MM.1S (cell line): ENCODE results near the gene NME3.

ENCODE experiments used
- DNase-seq: peaks from one replicate; pipeline ENCODE4 v3.0.0-alpha.2; 2015
- H2AFZ ChIP-seq: fragments of 300-600 bp; sonication (generic); 2 replicates; pipeline ENCODE4 v1.6.0; 2016; ENCODE audit warnings: antibody characterized with exemption, low read length
- H3F3A ChIP-seq: fragments of 300-600 bp; sonication (generic); 2 replicates; pipeline ENCODE4 v1.6.1; 2016; ENCODE audit warnings: mild to moderate bottlenecking, antibody characterized with exemption, low read length, moderate library complexity, mixed read lengths; ENCODE audit not compliant: insufficient read depth
- H3K27ac ChIP-seq: fragments of 300-600 bp; sonication (generic); 2 replicates; pipeline ENCODE4 v1.5.1; 2016; ENCODE audit warnings: mild to moderate bottlenecking, low read length
- H3K27me3 ChIP-seq: fragments of 300-600 bp; sonication (generic); replicated peaks from 2 replicates; pipeline ENCODE4 v1.6.0; 2016; ENCODE audit warnings: low read length; ENCODE audit not compliant: insufficient read depth
- H3K36me3 ChIP-seq: fragments of 300-600 bp; sonication (generic); replicated peaks from 2 replicates; pipeline ENCODE4 v1.6.1; 2016; ENCODE audit warnings: mild to moderate bottlenecking, low read length, mixed read lengths; ENCODE audit not compliant: insufficient read depth
- H3K4me1 ChIP-seq: fragments of 300-600 bp; sonication (generic); 2 replicates; pipeline ENCODE4 v1.6.1; 2016; ENCODE audit warnings: low read length, mixed read lengths
- H3K4me2 ChIP-seq: fragments of 300-600 bp; sonication (generic); 2 replicates; pipeline ENCODE4 v1.6.0; 2016; ENCODE audit warnings: low read depth, low read length
- H3K4me3 ChIP-seq: fragments of 300-600 bp; sonication (generic); 2 replicates; pipeline ENCODE4 v1.5.1; 2016; ENCODE audit warnings: low read length, mixed read lengths
- H3K79me2 ChIP-seq: fragments of 300-600 bp; sonication (generic); 2 replicates; pipeline ENCODE4 v1.6.1; 2016; ENCODE audit warnings: mixed run types, low read length, mixed read lengths
- H3K9ac ChIP-seq: fragments of 300-600 bp; sonication (generic); 2 replicates; pipeline ENCODE4 v1.6.1; 2016; ENCODE audit warnings: low read length, mixed read lengths
- H3K9me2 ChIP-seq: fragments of 300-600 bp; sonication (generic); replicated peaks from 2 replicates; pipeline ENCODE4 v1.6.1; 2016; ENCODE audit warnings: mild to moderate bottlenecking, low read length, mixed read lengths; ENCODE audit not compliant: insufficient read depth
- H3K9me3 ChIP-seq: fragments of 300-600 bp; sonication (generic); replicated peaks from 2 replicates; pipeline ENCODE4 v1.6.1; 2016; ENCODE audit warnings: mild to moderate bottlenecking, low read length, mixed read lengths; ENCODE audit not compliant: insufficient read depth
- H4K20me1 ChIP-seq: fragments of 300-600 bp; sonication (generic); 2 replicates; pipeline ENCODE4 v1.6.1; 2016; ENCODE audit warnings: mild to moderate bottlenecking, low read length, moderate library complexity, mixed read lengths; ENCODE audit not compliant: insufficient read depth
- CTCF ChIP-seq: fragments of 300-600 bp; sonication (generic); IDR thresholded peaks from 2 replicates; pipeline ENCODE4 v1.5.1; 2016; ENCODE audit warnings: antibody characterized with exemption, low read length, mixed read lengths
- EZH2 ChIP-seq: fragments of 300-600 bp; sonication (generic); optimal IDR thresholded peaks from 2 replicates; pipeline ENCODE3; 2017; ENCODE audit warnings: low read depth, mild to moderate bottlenecking, antibody characterized with exemption, low read length, mixed read lengths
- EZH2phosphoT487 ChIP-seq: fragments of 300-600 bp; sonication (generic); IDR thresholded peaks from 2 replicates; pipeline ENCODE4 v1.6.1; 2018; ENCODE audit warnings: antibody characterized with exemption, low read length

The NME3 gene

GRCh38 chr16:1745900-1746692 lies 25.2 kb downstream of the NME3 start:
- no peak overlapping the region for H2AFZ ChIP-seq
- TF ChIP-seq CTCF (no peak), EZH2 (no peak), EZH2phosphoT487 (no peak)
- no peak overlapping the region for H3K9ac ChIP-seq
- H3K36me3 ChIP-seq, result no peaks in the 10 kb centered on the region
- H4K20me1 ChIP-seq, result no peaks in the 10 kb centered on the region
- no peaks in the 10 kb centered on the region for H3K27me3 ChIP-seq
- H3K4me1 ChIP-seq, result no peaks in the 10 kb centered on the region
- no peaks in the 10 kb centered on the region for H3F3A ChIP-seq
- no peaks in the 10 kb centered on the region for H3K9me3 ChIP-seq
- H3K4me3 ChIP-seq, result no peak overlapping the region
- DNase-seq, result no peak
- no peaks in the 10 kb centered on the region for H3K79me2 ChIP-seq
- H3K9me2 ChIP-seq, result no peaks in the 10 kb centered on the region
- H3K4me2 ChIP-seq, result no peak overlapping the region
- no peak overlapping the region for H3K27ac ChIP-seq

GRCh38 chr16:1745181-1745899 lies 26.0 kb downstream of the NME3 start:
- Histone ChIP-seq H2AFZ (no peak overlapping the region), H3K9ac (no peak overlapping the region), H3K4me2 (no peak overlapping the region), H3K79me2 (no peaks in the 10 kb centered on the region), H3K9me3 (no peaks in the 10 kb centered on the region), H3F3A (no peaks in the 10 kb centered on the region), H3K27me3 (no peaks in the 10 kb centered on the region), H4K20me1 (no peaks in the 10 kb centered on the region), H3K4me3 (no peak overlapping the region), H3K27ac (no peak overlapping the region), H3K36me3 (no peaks in the 10 kb centered on the region), H3K9me2 (no peaks in the 10 kb centered on the region), H3K4me1 (no peaks in the 10 kb centered on the region)
- TF ChIP-seq CTCF, result no peak
- TF ChIP-seq EZH2phosphoT487, result no peak
- no peak for TF ChIP-seq EZH2
- DNase-seq, result no peak

GRCh38 chr16:1744338-1744840 lies 27.0 kb downstream of the NME3 start:
- H4K20me1 ChIP-seq, result no peaks in the 10 kb centered on the region
- H3K4me2 ChIP-seq, result no peak overlapping the region
- DNase-seq, result no peak
- no peaks in the 10 kb centered on the region for H3K9me2 ChIP-seq
- no peak overlapping the region for H2AFZ ChIP-seq
- no peak for TF ChIP-seq EZH2phosphoT487
- TF ChIP-seq CTCF, result no peak
- TF ChIP-seq EZH2, result no peak
- no peak overlapping the region for H3K9ac ChIP-seq
- no peak overlapping the region for H3K27ac ChIP-seq
- no peaks in the 10 kb centered on the region for H3K79me2 ChIP-seq
- H3F3A ChIP-seq, result 0 out of 2 replicates have a peak, but pooled peaks cover 2% of the 10 kb centered on the region
- no peaks in the 10 kb centered on the region for H3K36me3 ChIP-seq
- H3K27me3 ChIP-seq, result no peaks in the 10 kb centered on the region
- H3K9me3 ChIP-seq, result no peaks in the 10 kb centered on the region
- no peak overlapping the region for H3K4me3 ChIP-seq
- H3K4me1 ChIP-seq, result no peaks in the 10 kb centered on the region
